Nephron (organoid): Measurements from ENCODE around the gene EHBP1L1.

Experiments used
- H3K27ac Mint-ChIP-seq, 3 experiments: 2 replicates each; pipeline ENCODE4 v1.8.0; 2020; ENCODE audit warnings: mixed read lengths in 3 of 3, mild to moderate bottlenecking in 2 of 3, moderate library complexity in 1 of 3
- H3K27me3 Mint-ChIP-seq: 2 replicates; pipeline ENCODE4 v1.8.0; 2021; ENCODE audit warnings: low read depth, mild to moderate bottlenecking, moderate library complexity, mixed read lengths
- H3K36me3 Mint-ChIP-seq: 2 replicates; pipeline ENCODE4 v1.8.0; 2020; ENCODE audit warnings: low read depth, mixed read lengths
- H3K4me1 Mint-ChIP-seq: 2 replicates; pipeline ENCODE4 v1.8.0; 2020; ENCODE audit warnings: mixed read lengths
- H3K4me3 Mint-ChIP-seq, 3 experiments: 2 replicates each; pipeline ENCODE4 v1.8.0; 2020; ENCODE audit warnings: mild to moderate bottlenecking in 3 of 3, mixed read lengths in 3 of 3, moderate library complexity in 2 of 3
- H3K9me3 Mint-ChIP-seq: 2 replicates; pipeline ENCODE4 v1.8.0; 2020; ENCODE audit warnings: mixed read lengths
- CTCF ChIP-seq, 3 experiments: fragments of 200-600 bp; sonication (generic); IDR thresholded peaks; one replicate each; pipeline ENCODE4 v1.5.0; 2021; ENCODE audit warnings: antibody characterized with exemption in 3 of 3; ENCODE audit not compliant: unreplicated experiment in 3 of 3

The EHBP1L1 gene

GRCh38 chr11:65617136-65617850 is 41.4 kb downstream of the EHBP1L1 start:
- Mint-ChIP-seq H3K27me3 (no peaks in the 10 kb centered on the region), H3K4me1 (peaks cover 16% of the 10 kb centered on the region)

GRCh38 chr11:65617990-65618751 is 42.3 kb downstream of the EHBP1L1 start:
- H3K27ac Mint-ChIP-seq = no peak overlapping the region
- no peaks in the 10 kb centered on the region for H3K9me3 Mint-ChIP-seq
- peaks cover 18% of the 10 kb centered on the region for H3K36me3 Mint-ChIP-seq
- peak overlapping the region; percentile 90 to 97 (median 95) for H3K4me3 Mint-ChIP-seq
- no peaks in the 10 kb centered on the region for H3K27me3 Mint-ChIP-seq
- TF ChIP-seq CTCF (IDR thresholded peaks at IDR 0.05; ENCODE audit: unreplicated experiment in 3 of 3) = no peak
- peaks cover 12% of the 10 kb centered on the region for H3K4me1 Mint-ChIP-seq

More at GRCh38 chr11:65617136-65617850, 41.4 kb downstream of the EHBP1L1 start:
- no peak overlapping the region for H3K27ac Mint-ChIP-seq
- peak overlapping the region; percentile 90 to 97 (median 95) for H3K4me3 Mint-ChIP-seq
- no peaks in the 10 kb centered on the region for H3K9me3 Mint-ChIP-seq
- H3K36me3 Mint-ChIP-seq = peaks cover 14% of the 10 kb centered on the region
- no peak for TF ChIP-seq CTCF (IDR thresholded peaks at IDR 0.05; ENCODE audit: unreplicated experiment in 3 of 3)

GRCh38 chr11:65618763-65619162 is 42.9 kb downstream of the EHBP1L1 start:
- H3K9me3 Mint-ChIP-seq = no peaks in the 10 kb centered on the region
- no peak for TF ChIP-seq CTCF (IDR thresholded peaks at IDR 0.05; ENCODE audit: unreplicated experiment in 3 of 3)
- peaks cover 12% of the 10 kb centered on the region for H3K4me1 Mint-ChIP-seq
- H3K36me3 Mint-ChIP-seq = peaks cover 18% of the 10 kb centered on the region
- no peak overlapping the region for H3K27ac Mint-ChIP-seq
- no peaks in the 10 kb centered on the region for H3K27me3 Mint-ChIP-seq
- peak overlapping the region; percentile 43 to 73 (median 72) for H3K4me3 Mint-ChIP-seq

- Mint-ChIP-seq H3K4me3 (peak overlapping the region; percentile 52 to 73 (median 72)), H3K4me1 (peaks cover 12% of the 10 kb centered on the region), H3K27me3 (no peaks in the 10 kb centered on the region), H3K27ac (no peak overlapping the region), H3K9me3 (no peaks in the 10 kb centered on the region), H3K36me3 (peaks cover 21% of the 10 kb centered on the region)
- TF ChIP-seq CTCF (IDR thresholded peaks at IDR 0.05; ENCODE audit: unreplicated experiment in 3 of 3) = no peak
These were observed 43.6 kb downstream of the EHBP1L1 start for GRCh38 chr11:65619281-65619928.

- no peak for TF ChIP-seq CTCF (IDR thresholded peaks at IDR 0.05; ENCODE audit: unreplicated experiment in 3 of 3)
- no peaks in the 10 kb centered on the region for H3K9me3 Mint-ChIP-seq
- H3K4me1 Mint-ChIP-seq = peaks cover 8% of the 10 kb centered on the region
- peaks cover 22% of the 10 kb centered on the region for H3K36me3 Mint-ChIP-seq
- H3K27ac Mint-ChIP-seq = no peak overlapping the region
- H3K4me3 Mint-ChIP-seq = no peak overlapping the region
- no peaks in the 10 kb centered on the region for H3K27me3 Mint-ChIP-seq
These were observed 44.8 kb downstream of the EHBP1L1 start for GRCh38 chr11:65620666-65621065.
